A673 (cell line): ENCODE results near the gene APOC3.

Experiments used
- EZH2 ChIP-seq: fragments of 200-600 bp; sonication (generic); IDR thresholded peaks from 2 replicates; pipeline ENCODE4 v1.6.1; 2017; ENCODE audit warnings: borderline replicate concordance, low read depth, mild to moderate bottlenecking, mixed read lengths, antibody characterized with exemption, low read length; ENCODE audit not compliant: poor library complexity, severe bottlenecking
- TF ChIP-seq, protein P1 (sequence below): fragments of 300-800, 200-600 bp; sonication (generic); conservative IDR thresholded peaks from 2 replicates; pipeline ENCODE4 v1.5.1; 2017; ENCODE audit warnings: low read depth, mild to moderate bottlenecking, antibody characterized with exemption, low read length, moderate library complexity, mixed read lengths

DNA sequence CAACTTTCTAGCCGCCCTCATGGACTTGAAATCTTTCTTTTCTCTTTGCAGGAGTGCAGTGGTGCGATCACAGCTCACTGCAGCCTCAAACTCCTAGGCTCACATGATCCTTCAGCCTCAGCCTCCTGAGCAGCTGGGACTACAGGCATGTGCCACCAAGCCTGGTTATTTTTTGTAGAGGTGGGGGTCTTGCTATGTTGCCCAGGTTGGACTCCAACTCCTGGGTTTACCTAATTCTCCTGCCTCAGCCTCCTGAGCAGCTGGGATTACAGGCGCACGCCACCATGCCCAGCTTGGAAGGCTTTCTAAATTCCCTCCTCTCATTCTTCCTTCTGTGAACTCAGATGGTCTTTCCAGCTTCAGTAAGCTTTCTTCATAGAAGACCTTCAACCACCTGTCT lies 12.4 kb downstream of the APOC3 start:
- TF ChIP-seq, protein P1, sequence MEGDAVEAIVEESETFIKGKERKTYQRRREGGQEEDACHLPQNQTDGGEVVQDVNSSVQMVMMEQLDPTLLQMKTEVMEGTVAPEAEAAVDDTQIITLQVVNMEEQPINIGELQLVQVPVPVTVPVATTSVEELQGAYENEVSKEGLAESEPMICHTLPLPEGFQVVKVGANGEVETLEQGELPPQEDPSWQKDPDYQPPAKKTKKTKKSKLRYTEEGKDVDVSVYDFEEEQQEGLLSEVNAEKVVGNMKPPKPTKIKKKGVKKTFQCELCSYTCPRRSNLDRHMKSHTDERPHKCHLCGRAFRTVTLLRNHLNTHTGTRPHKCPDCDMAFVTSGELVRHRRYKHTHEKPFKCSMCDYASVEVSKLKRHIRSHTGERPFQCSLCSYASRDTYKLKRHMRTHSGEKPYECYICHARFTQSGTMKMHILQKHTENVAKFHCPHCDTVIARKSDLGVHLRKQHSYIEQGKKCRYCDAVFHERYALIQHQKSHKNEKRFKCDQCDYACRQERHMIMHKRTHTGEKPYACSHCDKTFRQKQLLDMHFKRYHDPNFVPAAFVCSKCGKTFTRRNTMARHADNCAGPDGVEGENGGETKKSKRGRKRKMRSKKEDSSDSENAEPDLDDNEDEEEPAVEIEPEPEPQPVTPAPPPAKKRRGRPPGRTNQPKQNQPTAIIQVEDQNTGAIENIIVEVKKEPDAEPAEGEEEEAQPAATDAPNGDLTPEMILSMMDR: no peak
- TF ChIP-seq EZH2: no peak
